H1 (cell line): ENCODE results near the gene SEMA3F. TPM values are rescaled to one million over a fixed set of nuclear protein-coding genes. Genes with fewer than 3 reads are reported as not detected.

Source experiments
- CTCF ChIA-PET: fragments of 300-600 bp; sonication (Branson Sonifier 250); formaldehyde crosslinking; loops from one replicate; lab custom pipeline; 2021; ENCODE audit not compliant: partially characterized antibody; lab: Charles Lee
- POLR2A ChIA-PET: fragments of 300-600 bp; sonication (Branson Sonifier 250); formaldehyde crosslinking; loops from one replicate; lab custom pipeline; 2021; ENCODE audit warnings: inconsistent platforms; ENCODE audit not compliant: partially characterized antibody; lab: Charles Lee
- DNase-seq, 2 experiments: peaks; one replicate each; pipeline versions ENCODE4 v3.0.0 to v3.0.0-alpha.2; 2010 to 2022; ENCODE audit warnings: low spot score in 2 of 2, low read depth in 1 of 2, mixed read lengths in 1 of 2
- FAIRE-seq: peaks from 2 replicates; lab custom pipeline; 2011; peaks lifted over from hg19 to GRCh38; lab: Jason Lieb, UNC
- H2AFZ ChIP-seq: 2 replicates; pipeline ENCODE4 v1.8.1; 2012; ENCODE audit warnings: low read length, inconsistent platforms
- H2AK5ac ChIP-seq: 2 replicates; pipeline ENCODE4 v1.6.1; 2013; ENCODE audit warnings: low read depth, low read length
- H2BK120ac ChIP-seq: replicated peaks from 2 replicates; pipeline ENCODE3; 2013; ENCODE audit warnings: low read depth, low read length, inconsistent platforms
- H2BK12ac ChIP-seq: 2 replicates; pipeline ENCODE4 v1.6.1; 2013; ENCODE audit warnings: low read depth, low read length
- H2BK15ac ChIP-seq: 2 replicates; pipeline ENCODE4 v1.6.1; 2013; ENCODE audit warnings: low read length
- H2BK20ac ChIP-seq: 2 replicates; pipeline ENCODE4 v1.6.1; 2013; ENCODE audit warnings: low read length
- H2BK5ac ChIP-seq: 2 replicates; pipeline ENCODE4 v1.6.1; 2013; ENCODE audit warnings: low read depth, low read length
- H3K14ac ChIP-seq: 2 replicates; pipeline ENCODE4 v1.6.1; 2013; ENCODE audit warnings: inconsistent platforms; ENCODE audit not compliant: insufficient read length
- H3K18ac ChIP-seq: 2 replicates; pipeline ENCODE4 v1.6.1; 2013; ENCODE audit warnings: low read length; ENCODE audit errors: extremely low read depth
- H3K23ac ChIP-seq: 2 replicates; pipeline ENCODE4 v1.6.1; 2013; ENCODE audit warnings: inconsistent platforms; ENCODE audit not compliant: insufficient read length
- H3K23me2 ChIP-seq: 2 replicates; pipeline ENCODE4 v1.6.1; 2013; ENCODE audit warnings: low read depth, low read length
- H3K27ac ChIP-seq: 2 replicates; pipeline ENCODE4 v1.6.1; 2011; ENCODE audit warnings: low read depth, low read length, inconsistent platforms
- H3K27me3 ChIP-seq, 4 experiments: replicated peaks in 1 of 4; 1 replicate in 1 of 4; 2 replicates in 3 of 4; pipeline versions ENCODE4 v1.6.1 to v1.8.1; 2011 to 2013; ENCODE audit warnings: low read length in 3 of 4, mild to moderate bottlenecking in 3 of 4, inconsistent platforms in 2 of 4, mixed read lengths in 2 of 4, moderate library complexity in 1 of 4; ENCODE audit not compliant: control insufficient read depth in 3 of 4, insufficient read depth in 3 of 4; ENCODE audit errors: extremely low read depth in 1 of 4
- H3K36me3 ChIP-seq, 4 experiments: 2 replicates each; pipeline versions ENCODE4 v1.6.1 to v1.8.1; 2011 to 2013; ENCODE audit warnings: mild to moderate bottlenecking in 4 of 4, low read length in 3 of 4, moderate library complexity in 2 of 4, control low read depth in 1 of 4, inconsistent platforms in 1 of 4; ENCODE audit not compliant: insufficient read depth in 4 of 4, control insufficient read depth in 2 of 4
- H3K4ac ChIP-seq: replicated peaks from 2 replicates; pipeline ENCODE3; 2013; ENCODE audit warnings: low read length, low read depth, mixed read lengths, inconsistent platforms; ENCODE audit not compliant: insufficient read length
- H3K4me1 ChIP-seq, 4 experiments: replicated peaks in 1 of 4; 1 replicate in 1 of 4; 2 replicates in 3 of 4; pipeline versions ENCODE4 v1.6.1 to v1.8.1; 2011 to 2013; ENCODE audit warnings: low read length in 3 of 4, inconsistent platforms in 2 of 4, mixed read lengths in 1 of 4; ENCODE audit not compliant: insufficient read depth in 4 of 4, control insufficient read depth in 3 of 4
- H3K4me2 ChIP-seq, 2 experiments: 2 replicates each; pipeline versions ENCODE4 v1.6.1 to v1.8.1; 2011 to 2013; ENCODE audit warnings: low read depth in 2 of 2, low read length in 2 of 2, control low read depth in 1 of 2, inconsistent platforms in 1 of 2, mild to moderate bottlenecking in 1 of 2; ENCODE audit not compliant: insufficient read depth in 1 of 2
- H3K4me3 ChIP-seq, 4 experiments: fragments of 200-600, 300-600 bp in 1 of 4; sonication (generic), shearing (Covaris generic), sonication (Bioruptor Twin) in 1 of 4; 2 replicates each; pipeline versions ENCODE4 v1.5.1 to v1.8.1; 2011 to 2016; ENCODE audit warnings: low read length in 4 of 4, low read depth in 3 of 4, control low read depth in 2 of 4, inconsistent platforms in 2 of 4, mild to moderate bottlenecking in 2 of 4, mixed read lengths in 1 of 4, moderate library complexity in 1 of 4; ENCODE audit not compliant: insufficient read depth in 2 of 4; ENCODE audit errors: extremely low read depth in 1 of 4
- H3K56ac ChIP-seq: replicated peaks from 2 replicates; pipeline ENCODE3; 2013; ENCODE audit warnings: low read depth, mild to moderate bottlenecking, mixed read lengths, low read length, inconsistent platforms; ENCODE audit not compliant: insufficient read length
- H3K79me1 ChIP-seq: 2 replicates; pipeline ENCODE4 v1.6.1; 2013; ENCODE audit warnings: low read depth, low read length, control low read depth
- H3K79me2 ChIP-seq, 2 experiments: 2 replicates each; pipeline versions ENCODE4 v1.6.1 to v1.8.1; 2012 to 2013; ENCODE audit warnings: low read length in 2 of 2, mild to moderate bottlenecking in 2 of 2, inconsistent platforms in 1 of 2; ENCODE audit not compliant: insufficient read depth in 2 of 2, control insufficient read depth in 1 of 2
- H3K9ac ChIP-seq, 4 experiments: replicated peaks in 1 of 4; 1 replicate in 1 of 4; 2 replicates in 3 of 4; pipeline versions ENCODE4 v1.6.1 to v1.8.1; 2011 to 2013; ENCODE audit warnings: low read depth in 3 of 4, low read length in 3 of 4, control low read depth in 2 of 4, mild to moderate bottlenecking in 2 of 4, moderate library complexity in 2 of 4, inconsistent platforms in 1 of 4; ENCODE audit errors: extremely low read depth in 1 of 4
- H3K9me3 ChIP-seq, 2 experiments: 2 replicates each; pipeline versions ENCODE4 v1.6.1 to v1.8.1; 2012 to 2013; ENCODE audit warnings: mild to moderate bottlenecking in 2 of 2, moderate library complexity in 2 of 2, control low read depth in 1 of 2, inconsistent platforms in 1 of 2, low read depth in 1 of 2, low read length in 1 of 2, mixed read lengths in 1 of 2; ENCODE audit not compliant: insufficient read depth in 2 of 2
- H4K20me1 ChIP-seq, 2 experiments: replicated peaks in 1 of 2; 2 replicates each; pipeline versions ENCODE3 to v1.8.1; 2011 to 2013; ENCODE audit warnings: inconsistent platforms in 2 of 2, low read length in 2 of 2, mild to moderate bottlenecking in 1 of 2; ENCODE audit not compliant: insufficient read depth in 2 of 2, control insufficient read depth in 1 of 2
- H4K5ac ChIP-seq: 2 replicates; pipeline ENCODE4 v1.6.1; 2013; ENCODE audit warnings: low read length, low read depth, mixed read lengths, inconsistent platforms; ENCODE audit not compliant: insufficient read length
- H4K8ac ChIP-seq: 2 replicates; pipeline ENCODE4 v1.8.0; 2013; ENCODE audit warnings: mild to moderate bottlenecking, moderate library complexity, low read length, inconsistent platforms; ENCODE audit not compliant: insufficient read depth; ENCODE audit errors: extremely low read depth
- H4K91ac ChIP-seq: replicated peaks from 2 replicates; pipeline ENCODE3; 2013; ENCODE audit warnings: low read length, mixed read lengths, inconsistent platforms; ENCODE audit not compliant: insufficient read length
- NANOG ChIP-seq: IDR thresholded peaks from 2 replicates; pipeline ENCODE4 v1.6.1; 2011; ENCODE audit warnings: low read length, low read depth, mild to moderate bottlenecking, inconsistent platforms; ENCODE audit not compliant: insufficient read depth, poor library complexity, severe bottlenecking
- RAD21 ChIP-seq, 2 experiments: IDR thresholded peaks in 1 of 2; conservative IDR thresholded peaks in 1 of 2; 2 replicates each; pipeline ENCODE4 v1.6.1; 2011; ENCODE audit warnings: low read depth in 2 of 2, low read length in 2 of 2, improper control_type of control experiment in 1 of 2, inconsistent platforms in 1 of 2, mild to moderate bottlenecking in 1 of 2, moderate library complexity in 1 of 2
- WGBS, 2 experiments: shearing (Covaris generic) in 1 of 2; methylation state at CpG; one replicate each; pipeline versions ENCODE4 v1.1.6 to v1.1.7; 2013 to 2015; ENCODE audit warnings: low lambda C conversion rate in 2 of 2, mixed read lengths in 2 of 2, inconsistent platforms in 1 of 2, low coverage in 1 of 2, missing lambda C conversion rate in 1 of 2; ENCODE audit not compliant: insufficient replicate concordance in 2 of 2, insufficient coverage in 1 of 2, insufficient read length in 1 of 2; ENCODE audit errors: extremely low coverage in 1 of 2, missing lambda C conversion rate in 1 of 2; 5-methylcytosine and 5-hydroxymethylcytosine counted together
- polyA plus RNA-seq, 7 experiments: library from polyadenylated mRNA; depleted of rRNA in 3 of 7; stranded (reverse) in 5 of 7; unstranded in 2 of 7; fragments of >200 nt in 5 of 7; fragments of 200-250 nt in 2 of 7; gene quantifications; 1 replicate in 5 of 7; 2 replicates in 1 of 7; 4 replicates in 1 of 7; pipeline versions ENCODE4 v1.2.1 to v1.2.3, GENCODE V29; 2011 to 2013; ENCODE audit warnings: missing spikeins in 2 of 7, mixed read lengths in 2 of 7
- total RNA-seq: library from RNA; stranded (reverse); fragmentation: NEBNext Ultra II Directional; extraction: Animal tissue kit (Norgen Biotek cat#: 25700); gene quantifications from 2 replicates; pipeline ENCODE4 v1.2.1, GENCODE V29; 2021
- TF ChIP-seq, protein P1 (sequence below): IDR thresholded peaks from 2 replicates; pipeline ENCODE4 v1.6.1; 2012; ENCODE audit warnings: inconsistent platforms
- TF ChIP-seq, protein P2 (sequence below): IDR thresholded peaks from 2 replicates; pipeline ENCODE4 v1.6.1; 2012; ENCODE audit warnings: inconsistent platforms
- TF ChIP-seq, protein P3 (sequence below), 3 experiments: IDR thresholded peaks; 1 replicate in 2 of 3; 2 replicates in 1 of 3; pipeline versions ENCODE4 v1.5.1 to v1.6.1; 2011; ENCODE audit warnings: low read length in 3 of 3, mild to moderate bottlenecking in 3 of 3, inconsistent platforms in 2 of 3, low read depth in 1 of 3, moderate library complexity in 1 of 3; ENCODE audit not compliant: insufficient read depth in 1 of 3; ENCODE audit errors: control extremely low read depth in 1 of 3

SEMA3F gene
- total and polyA plus RNA-seq, 2 of the 8 experiments (the other 6 are each of a cell fraction or from before 2014, with no cell fraction given): 20.3 to 37.0 TPM

DNA sequence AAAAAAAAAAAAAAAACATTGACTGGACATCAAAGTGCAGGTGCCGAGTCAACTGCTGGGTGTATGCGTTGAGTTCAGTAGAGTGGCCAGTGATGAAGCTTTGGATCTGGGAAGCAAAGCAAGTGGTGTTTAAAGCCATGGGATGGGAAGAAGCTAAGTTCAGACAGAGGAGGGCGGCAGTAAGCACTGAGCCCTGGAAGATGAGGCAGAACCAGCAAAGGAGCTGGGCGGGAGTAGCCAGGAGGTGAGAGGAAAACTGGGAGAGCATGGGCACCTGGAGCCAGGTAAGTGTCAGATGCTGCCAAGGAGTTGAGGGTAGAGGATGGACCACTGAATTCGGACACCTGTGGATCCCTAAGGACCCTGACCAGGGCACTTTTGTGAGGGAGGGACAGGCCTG, 69.5 kb downstream of the SEMA3F start:
- CTCF ChIA-PET: interaction anchor here (0.6 to 48.1 kb wide), 16 partner anchors 7 to 293 kb away, joined by 3 to 2149 read pairs (median 7); partner anchors contain the start of genes GNAI2, GNAT1, LSMEM2 and SEMA3B
- H3K4me3 ChIP-seq: no peak overlapping the region
- no peak overlapping the region for H4K8ac ChIP-seq
- H3K79me2 ChIP-seq: no peaks in the 10 kb centered on the region
- no peak overlapping the region for H2AK5ac ChIP-seq
- H3K23me2 ChIP-seq: peaks cover 13% of the 10 kb centered on the region; the same call in 1 of the 2 replicates
- DNase-seq (no peak), FAIRE-seq (no peak)
- H3K27ac ChIP-seq: no peak overlapping the region
- H3K4me1 ChIP-seq: peaks cover 0 to 21% (median 7%) of the 10 kb centered on the region in 4 experiments; a peak in 6 of 7 replicates
- 0 out of 2 replicates have a peak overlapping the region, but pooled peaks have one; percentile 61 for H2BK15ac ChIP-seq
- no peak overlapping the region for H4K91ac ChIP-seq
- H2BK20ac ChIP-seq: no peak overlapping the region
- no peak overlapping the region for H2AFZ ChIP-seq
- no peak overlapping the region for H3K23ac ChIP-seq
- no peak overlapping the region for H3K4ac ChIP-seq
- peak overlapping the region; percentile 27; the same call in 1 of the 2 replicates for H2BK12ac ChIP-seq
- POLR2A ChIA-PET: interaction anchor here (0.7 to 6.0 kb wide), 5 partner anchors 16 to 157 kb away, joined by 3 to 38 read pairs (median 5); no protein-coding TSS in a partner anchor
- H3K36me3 ChIP-seq: no peaks in the 10 kb centered on the region
- H2BK5ac ChIP-seq: no peak overlapping the region
- no peak overlapping the region for H2BK120ac ChIP-seq
- H3K4me2 ChIP-seq: no peak overlapping the region
- no peak overlapping the region for H4K5ac ChIP-seq
- H3K9me3 ChIP-seq: no peaks in the 10 kb centered on the region
- peaks cover 0 to 3% (median 2%) of the 10 kb centered on the region in 4 experiments; a peak in 4 of 7 replicates for H3K27me3 ChIP-seq
- no peaks in the 10 kb centered on the region for H3K79me1 ChIP-seq
- H4K20me1 ChIP-seq: no peaks in the 10 kb centered on the region
- no peak overlapping the region for H3K56ac ChIP-seq
- H3K9ac ChIP-seq: no peak overlapping the region
- H3K14ac ChIP-seq: no peak overlapping the region
- no peak overlapping the region for H3K18ac ChIP-seq
- 73% methylated on average over 5 of the region's 5 CpGs; no CpG with 5 or more reads in 1 of the 2 experiments for WGBS, 2 experiments
- TF ChIP-seq, protein P1, sequence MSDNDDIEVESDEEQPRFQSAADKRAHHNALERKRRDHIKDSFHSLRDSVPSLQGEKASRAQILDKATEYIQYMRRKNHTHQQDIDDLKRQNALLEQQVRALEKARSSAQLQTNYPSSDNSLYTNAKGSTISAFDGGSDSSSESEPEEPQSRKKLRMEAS: peak; percentile 75
- TF ChIP-seq NANOG (no peak), RAD21 (IDR thresholded peaks at IDR 0.05 in 1 of 2, conservative IDR thresholded peaks at IDR 0.05 in 1 of 2; ENCODE audit: low read depth in 2 of 2, low read length in 2 of 2) (peak in 1 of 2 experiments; percentile 23; a peak in 1 of 4 replicates)
- TF ChIP-seq, protein P2, sequence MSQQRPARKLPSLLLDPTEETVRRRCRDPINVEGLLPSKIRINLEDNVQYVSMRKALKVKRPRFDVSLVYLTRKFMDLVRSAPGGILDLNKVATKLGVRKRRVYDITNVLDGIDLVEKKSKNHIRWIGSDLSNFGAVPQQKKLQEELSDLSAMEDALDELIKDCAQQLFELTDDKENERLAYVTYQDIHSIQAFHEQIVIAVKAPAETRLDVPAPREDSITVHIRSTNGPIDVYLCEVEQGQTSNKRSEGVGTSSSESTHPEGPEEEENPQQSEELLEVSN: peak; percentile 95
- TF ChIP-seq, protein P3, sequence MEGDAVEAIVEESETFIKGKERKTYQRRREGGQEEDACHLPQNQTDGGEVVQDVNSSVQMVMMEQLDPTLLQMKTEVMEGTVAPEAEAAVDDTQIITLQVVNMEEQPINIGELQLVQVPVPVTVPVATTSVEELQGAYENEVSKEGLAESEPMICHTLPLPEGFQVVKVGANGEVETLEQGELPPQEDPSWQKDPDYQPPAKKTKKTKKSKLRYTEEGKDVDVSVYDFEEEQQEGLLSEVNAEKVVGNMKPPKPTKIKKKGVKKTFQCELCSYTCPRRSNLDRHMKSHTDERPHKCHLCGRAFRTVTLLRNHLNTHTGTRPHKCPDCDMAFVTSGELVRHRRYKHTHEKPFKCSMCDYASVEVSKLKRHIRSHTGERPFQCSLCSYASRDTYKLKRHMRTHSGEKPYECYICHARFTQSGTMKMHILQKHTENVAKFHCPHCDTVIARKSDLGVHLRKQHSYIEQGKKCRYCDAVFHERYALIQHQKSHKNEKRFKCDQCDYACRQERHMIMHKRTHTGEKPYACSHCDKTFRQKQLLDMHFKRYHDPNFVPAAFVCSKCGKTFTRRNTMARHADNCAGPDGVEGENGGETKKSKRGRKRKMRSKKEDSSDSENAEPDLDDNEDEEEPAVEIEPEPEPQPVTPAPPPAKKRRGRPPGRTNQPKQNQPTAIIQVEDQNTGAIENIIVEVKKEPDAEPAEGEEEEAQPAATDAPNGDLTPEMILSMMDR (IDR thresholded peaks at IDR 0.05; ENCODE audit: control extremely low read depth in 1 of 3, insufficient read depth in 1 of 3, low read depth in 1 of 3, low read length in 3 of 3): peak in 2 of 3 experiments; percentile 26 to 48; a peak in 2 of 4 replicates
